Measurements from ENCODE around the gene CSMD2.

CSMD2 gene

GRCh38 chr1:33577663-33578062, 587.4 kb downstream of the CSMD2 start:
- no peak for TF ChIP-seq CTCF (IDR thresholded peaks at IDR 0.05; ENCODE audit: control insufficient read depth, extremely low read depth, insufficient read depth)
- no peak for DNase-seq (ENCODE audit: low read depth)
- H3K4me3 ChIP-seq (ENCODE audit: low read depth, low read length), result no peak overlapping the region

- TF ChIP-seq CTCF (IDR thresholded peaks at IDR 0.05; ENCODE audit: control insufficient read depth, extremely low read depth, insufficient read depth), result no peak
- no peak overlapping the region for H3K4me3 ChIP-seq (ENCODE audit: low read depth, low read length)
- no peak for DNase-seq (ENCODE audit: low read depth)
Measured at GRCh38 chr1:33576821-33577599, 588.0 kb downstream of the CSMD2 start.

GRCh38 chr1:33575324-33575879, 589.6 kb downstream of the CSMD2 start:
- TF ChIP-seq CTCF (IDR thresholded peaks at IDR 0.05; ENCODE audit: control insufficient read depth, extremely low read depth, insufficient read depth), result no peak
- no peak overlapping the region for H3K4me3 ChIP-seq (ENCODE audit: low read depth, low read length)
- DNase-seq (ENCODE audit: low read depth), result no peak

- no peak for TF ChIP-seq CTCF (IDR thresholded peaks at IDR 0.05; ENCODE audit: control insufficient read depth, extremely low read depth, insufficient read depth)
Measured at GRCh38 chr1:33573661-33574060, 591.4 kb downstream of the CSMD2 start.

GRCh38 chr1:33572387-33572786, 592.6 kb downstream of the CSMD2 start:
- H3K4me3 ChIP-seq (ENCODE audit: low read depth, low read length), result no peak overlapping the region
- TF ChIP-seq CTCF (IDR thresholded peaks at IDR 0.05; ENCODE audit: control insufficient read depth, extremely low read depth, insufficient read depth), result no peak
- DNase-seq (ENCODE audit: low read depth), result no peak

More at GRCh38 chr1:33573661-33574060, 591.4 kb downstream of the CSMD2 start:
- DNase-seq (ENCODE audit: low read depth), result no peak
- H3K4me3 ChIP-seq (ENCODE audit: low read depth, low read length), result no peak overlapping the region

- no peak for TF ChIP-seq CTCF (IDR thresholded peaks at IDR 0.05; ENCODE audit: control insufficient read depth, extremely low read depth, insufficient read depth)
- no peak overlapping the region for H3K4me3 ChIP-seq (ENCODE audit: low read depth, low read length)
- no peak for DNase-seq (ENCODE audit: low read depth)
Measured at GRCh38 chr1:33569331-33569730, 595.7 kb downstream of the CSMD2 start.

All from LNCaP clone FGC (cell line).